PC-3 (cell line): ENCODE measurements around the gene MLPH. TPM values are rescaled to one million over a fixed set of nuclear protein-coding genes. Genes with fewer than 3 reads are reported as not detected.

Experiments used
- ATAC-seq: fragments of 200-7000 bp; cut with Tn5 transposase; 2 replicates; pipeline ENCODE4 v1.9.1; 2020; ENCODE audit warnings: mild to moderate bottlenecking, moderate library complexity
- BruUV-seq: library from RNA; stranded (reverse); fragments of 400-500 nt; replicated peaks from 2 replicates; lab custom pipeline; 2021; lab: Mats Ljungman, UMichigan
- CTCF ChIA-PET: fragments of 300-600 bp; sonication (Branson Sonifier 250); formaldehyde crosslinking; loops from one replicate; lab custom pipeline; 2022; ENCODE audit warnings: antibody characterized with exemption; lab: Charles Lee
- POLR2A ChIA-PET: fragments of 300-600 bp; sonication (Branson Sonifier 250); formaldehyde crosslinking; loops from one replicate; lab custom pipeline; 2022; ENCODE audit warnings: antibody characterized with exemption; ENCODE audit not compliant: unreplicated experiment; lab: Charles Lee
- DNase-seq: peaks from one replicate; pipeline ENCODE4 v3.0.0-alpha.2; 2015
- H2AFZ ChIP-seq: fragments of 300-600 bp; sonication (generic); 2 replicates; pipeline ENCODE4 v1.6.0; 2016; ENCODE audit warnings: antibody characterized with exemption, low read length
- H3F3A ChIP-seq: fragments of 300-600 bp; sonication (generic); one replicate; pipeline ENCODE4 v1.6.0; 2017; ENCODE audit warnings: antibody characterized with exemption, low read length, control low read depth, mild to moderate bottlenecking; ENCODE audit not compliant: unreplicated experiment
- H3K27ac ChIP-seq: fragments of 300-600 bp; sonication (generic); 2 replicates; pipeline ENCODE4 v1.5.1; 2016; ENCODE audit warnings: mild to moderate bottlenecking, low read length
- H3K27me3 ChIP-seq: fragments of 300-600 bp; sonication (generic); 2 replicates; pipeline ENCODE4 v1.6.1; 2016; ENCODE audit warnings: low read length, mixed read lengths
- H3K36me3 ChIP-seq: fragments of 300-600 bp; sonication (generic); 2 replicates; pipeline ENCODE4 v1.6.1; 2016; ENCODE audit warnings: low read depth, mixed run types, low read length, mixed read lengths
- H3K4me1 ChIP-seq: fragments of 300-600 bp; sonication (generic); 2 replicates; pipeline ENCODE4 v1.5.1; 2016; ENCODE audit warnings: low read length; ENCODE audit not compliant: insufficient read depth
- H3K4me2 ChIP-seq: fragments of 300-600 bp; sonication (generic); 2 replicates; pipeline ENCODE4 v1.6.0; 2016; ENCODE audit warnings: low read length
- H3K4me3 ChIP-seq: fragments of 300-600 bp; sonication (generic); 2 replicates; pipeline ENCODE4 v1.5.1; 2016; ENCODE audit warnings: mild to moderate bottlenecking, low read length, mixed read lengths
- H3K79me2 ChIP-seq: fragments of 300-600 bp; sonication (generic); 2 replicates; pipeline ENCODE4 v1.6.1; 2017; ENCODE audit warnings: low read length, mixed read lengths
- H3K9ac ChIP-seq: fragments of 300-600 bp; sonication (generic); 2 replicates; pipeline ENCODE4 v1.6.0; 2016; ENCODE audit warnings: mild to moderate bottlenecking, low read length
- H3K9me2 ChIP-seq: fragments of 300-600 bp; sonication (generic); replicated peaks from 2 replicates; pipeline ENCODE4 v1.6.1; 2016; ENCODE audit warnings: mixed run types, low read length, mixed read lengths
- H3K9me3 ChIP-seq: fragments of 300-600 bp; sonication (generic); 2 replicates; pipeline ENCODE4 v1.6.1; 2016; ENCODE audit warnings: low read length, mixed read lengths
- H4K20me1 ChIP-seq: fragments of 300-600 bp; sonication (generic); 2 replicates; pipeline ENCODE4 v1.6.1; 2016; ENCODE audit warnings: low read length, mixed read lengths
- EZH2 ChIP-seq: fragments of 300-600 bp; sonication (generic); IDR thresholded peaks from one replicate; pipeline ENCODE4 v1.6.1; 2017; ENCODE audit warnings: antibody characterized with exemption, mild to moderate bottlenecking, low read length; ENCODE audit not compliant: unreplicated experiment
- EZH2phosphoT487 ChIP-seq: fragments of 300-600 bp; sonication (generic); IDR thresholded peaks from 2 replicates; pipeline ENCODE4 v1.6.1; 2018; ENCODE audit warnings: mild to moderate bottlenecking, antibody characterized with exemption, low read length, borderline replicate concordance
- intact Hi-C: fragments of 100-400 bp; cut with micrococcal nuclease; formaldehyde crosslinking; loops from 2 replicates; pipeline ENCODE4 v1.9.0; 2023
- total RNA-seq: library from RNA; depleted of rRNA; stranded (reverse); fragments of >200 nt; gene quantifications from 2 replicates; pipeline ENCODE4 v1.2.3, GENCODE V29; 2014
- TF ChIP-seq, protein P1 (sequence below): fragments of 300-600 bp; sonication (generic); conservative IDR thresholded peaks from 2 replicates; pipeline ENCODE4 v1.5.1; 2017; ENCODE audit warnings: antibody characterized with exemption, low read depth, mild to moderate bottlenecking, low read length

Gene MLPH
- total RNA-seq, 1 experiment from 2014 or later = 201 TPM

GRCh38 chr2:237601453-237602116 is 114.5 kb downstream of the MLPH start:
- no peaks in the 10 kb centered on the region for H3K27me3 ChIP-seq
- no peak overlapping the region for H2AFZ ChIP-seq
- ChIA-PET CTCF (no interaction called here), POLR2A (no interaction called here)
- no peak for ATAC-seq
- intact Hi-C loops = loop anchor here (10.0 kb wide), 1 partner anchor 133 kb away; no protein-coding TSS in a partner anchor
- 0 out of 2 replicates have a peak, but pooled peaks cover 4% of the 10 kb centered on the region for H3K4me1 ChIP-seq
- H3K4me3 ChIP-seq = no peak overlapping the region
- no peak overlapping the region for H3K4me2 ChIP-seq
- no peaks in the 10 kb centered on the region for H3K79me2 ChIP-seq
- DNase-seq = no peak
- H3F3A ChIP-seq = no peaks in the 10 kb centered on the region
- H3K36me3 ChIP-seq = no peaks in the 10 kb centered on the region
- no peak overlapping the region for H3K9ac ChIP-seq
- TF ChIP-seq, protein P1, sequence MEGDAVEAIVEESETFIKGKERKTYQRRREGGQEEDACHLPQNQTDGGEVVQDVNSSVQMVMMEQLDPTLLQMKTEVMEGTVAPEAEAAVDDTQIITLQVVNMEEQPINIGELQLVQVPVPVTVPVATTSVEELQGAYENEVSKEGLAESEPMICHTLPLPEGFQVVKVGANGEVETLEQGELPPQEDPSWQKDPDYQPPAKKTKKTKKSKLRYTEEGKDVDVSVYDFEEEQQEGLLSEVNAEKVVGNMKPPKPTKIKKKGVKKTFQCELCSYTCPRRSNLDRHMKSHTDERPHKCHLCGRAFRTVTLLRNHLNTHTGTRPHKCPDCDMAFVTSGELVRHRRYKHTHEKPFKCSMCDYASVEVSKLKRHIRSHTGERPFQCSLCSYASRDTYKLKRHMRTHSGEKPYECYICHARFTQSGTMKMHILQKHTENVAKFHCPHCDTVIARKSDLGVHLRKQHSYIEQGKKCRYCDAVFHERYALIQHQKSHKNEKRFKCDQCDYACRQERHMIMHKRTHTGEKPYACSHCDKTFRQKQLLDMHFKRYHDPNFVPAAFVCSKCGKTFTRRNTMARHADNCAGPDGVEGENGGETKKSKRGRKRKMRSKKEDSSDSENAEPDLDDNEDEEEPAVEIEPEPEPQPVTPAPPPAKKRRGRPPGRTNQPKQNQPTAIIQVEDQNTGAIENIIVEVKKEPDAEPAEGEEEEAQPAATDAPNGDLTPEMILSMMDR = 0 out of 2 replicates have a peak, but pooled peaks have one; percentile 10
- no peak for TF ChIP-seq EZH2phosphoT487
- H4K20me1 ChIP-seq = no peaks in the 10 kb centered on the region
- no peaks in the 10 kb centered on the region for H3K9me2 ChIP-seq
- BruUV-seq = no TSS peak
- H3K9me3 ChIP-seq = no peaks in the 10 kb centered on the region
- H3K27ac ChIP-seq = no peak overlapping the region

DNA sequence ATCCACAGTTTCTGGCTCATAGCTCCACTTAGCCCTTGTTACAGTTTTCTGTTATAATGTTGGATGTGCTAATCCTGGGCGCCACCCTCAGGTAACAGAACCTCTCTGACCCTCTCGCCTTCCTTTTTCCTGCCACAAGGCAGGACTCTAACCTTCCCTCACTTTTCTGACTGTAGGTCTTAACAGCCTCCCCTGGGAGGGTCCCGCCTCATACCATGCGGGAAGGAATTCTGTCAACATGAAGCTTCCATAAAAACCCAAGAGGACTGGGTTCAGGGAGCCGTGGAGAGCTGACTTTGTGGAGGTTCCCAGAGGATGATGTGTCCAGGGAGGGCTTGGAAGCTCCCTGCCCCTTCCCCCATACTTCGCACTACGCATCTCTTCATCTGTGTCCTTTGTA is 115.4 kb downstream of the MLPH start:
- H3K9me2 ChIP-seq = no peaks in the 10 kb centered on the region
- TF ChIP-seq, protein P1 = no peak
- TF ChIP-seq EZH2 = no peak
- TF ChIP-seq EZH2phosphoT487 = no peak
- CTCF ChIA-PET = no interaction called here
- H3K9me3 ChIP-seq = no peaks in the 10 kb centered on the region
- no peaks in the 10 kb centered on the region for H3K36me3 ChIP-seq
- no peaks in the 10 kb centered on the region for H3K27me3 ChIP-seq
- DNase-seq = no peak
- no peak overlapping the region for H3K9ac ChIP-seq
- H4K20me1 ChIP-seq = no peaks in the 10 kb centered on the region
- intact Hi-C loops = loop anchor here (10.0 kb wide), 1 partner anchor 132 kb away; no protein-coding TSS in a partner anchor
- no peak overlapping the region for H3K27ac ChIP-seq
- no peak overlapping the region for H2AFZ ChIP-seq
- H3K4me1 ChIP-seq = 0 out of 2 replicates have a peak, but pooled peaks cover 4% of the 10 kb centered on the region
- POLR2A ChIA-PET = no interaction called here
- no TSS peak for BruUV-seq
- ATAC-seq = no peak
- no peaks in the 10 kb centered on the region for H3K79me2 ChIP-seq
- H3K4me2 ChIP-seq = no peak overlapping the region
- H3F3A ChIP-seq = no peaks in the 10 kb centered on the region
- H3K4me3 ChIP-seq = no peak overlapping the region
